ENCODE data around the gene CARNS1.

The CARNS1 gene

DNA sequence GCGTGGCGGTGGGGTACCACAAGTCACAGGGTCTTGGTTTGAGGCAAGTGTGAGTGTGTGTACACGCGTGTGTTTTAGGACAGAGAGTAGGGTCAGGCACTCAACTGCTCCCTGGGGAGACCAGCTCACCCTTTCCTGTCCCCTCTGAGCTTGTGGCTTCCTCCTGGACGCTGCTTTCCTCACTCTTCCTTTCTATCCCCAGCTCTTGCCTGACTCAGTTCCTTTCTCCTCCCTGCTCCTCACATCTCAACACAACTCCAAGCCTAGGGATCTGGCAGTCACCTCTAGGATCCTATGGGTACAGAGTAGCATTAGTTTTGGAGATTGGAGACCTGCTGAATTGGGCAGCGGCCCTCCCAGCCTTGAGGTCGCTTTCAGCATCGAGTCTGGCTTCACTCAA is 46.2 kb upstream of the CARNS1 start:
- TF ChIP-seq, protein P1, sequence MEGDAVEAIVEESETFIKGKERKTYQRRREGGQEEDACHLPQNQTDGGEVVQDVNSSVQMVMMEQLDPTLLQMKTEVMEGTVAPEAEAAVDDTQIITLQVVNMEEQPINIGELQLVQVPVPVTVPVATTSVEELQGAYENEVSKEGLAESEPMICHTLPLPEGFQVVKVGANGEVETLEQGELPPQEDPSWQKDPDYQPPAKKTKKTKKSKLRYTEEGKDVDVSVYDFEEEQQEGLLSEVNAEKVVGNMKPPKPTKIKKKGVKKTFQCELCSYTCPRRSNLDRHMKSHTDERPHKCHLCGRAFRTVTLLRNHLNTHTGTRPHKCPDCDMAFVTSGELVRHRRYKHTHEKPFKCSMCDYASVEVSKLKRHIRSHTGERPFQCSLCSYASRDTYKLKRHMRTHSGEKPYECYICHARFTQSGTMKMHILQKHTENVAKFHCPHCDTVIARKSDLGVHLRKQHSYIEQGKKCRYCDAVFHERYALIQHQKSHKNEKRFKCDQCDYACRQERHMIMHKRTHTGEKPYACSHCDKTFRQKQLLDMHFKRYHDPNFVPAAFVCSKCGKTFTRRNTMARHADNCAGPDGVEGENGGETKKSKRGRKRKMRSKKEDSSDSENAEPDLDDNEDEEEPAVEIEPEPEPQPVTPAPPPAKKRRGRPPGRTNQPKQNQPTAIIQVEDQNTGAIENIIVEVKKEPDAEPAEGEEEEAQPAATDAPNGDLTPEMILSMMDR (IDR thresholded peaks at IDR 0.05; ENCODE audit: extremely low read depth, missing control alignments), result no peak
- no peak for DNase-seq (ENCODE audit: low spot score)

DNA sequence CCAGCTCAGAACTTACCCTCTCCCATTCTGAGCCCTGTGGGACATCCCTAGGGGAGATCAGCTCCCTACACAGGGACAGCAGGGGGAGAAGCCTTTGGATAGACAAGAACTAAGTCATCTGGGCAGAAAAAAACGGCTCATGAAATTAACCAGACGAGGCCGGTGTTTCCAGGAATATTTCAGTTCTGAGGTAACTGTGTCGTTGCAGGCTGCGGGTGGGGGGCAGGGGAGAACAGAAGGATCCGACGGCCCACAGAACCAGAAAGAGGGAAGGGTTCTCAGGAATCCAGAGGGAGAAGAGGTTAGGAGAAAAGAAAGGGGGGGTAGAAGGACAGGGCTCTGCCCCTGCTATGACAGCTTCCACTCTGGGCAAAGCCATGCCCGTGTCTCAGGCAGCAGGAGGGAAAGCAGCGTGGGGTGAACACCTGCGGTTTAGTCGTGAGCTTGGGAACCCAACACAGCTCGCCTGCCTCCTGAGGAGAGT is 45.6 kb upstream of the CARNS1 start:
- DNase-seq (ENCODE audit: low spot score), result no peak
- TF ChIP-seq, protein P1 (IDR thresholded peaks at IDR 0.05; ENCODE audit: extremely low read depth, missing control alignments), result no peak

DNA sequence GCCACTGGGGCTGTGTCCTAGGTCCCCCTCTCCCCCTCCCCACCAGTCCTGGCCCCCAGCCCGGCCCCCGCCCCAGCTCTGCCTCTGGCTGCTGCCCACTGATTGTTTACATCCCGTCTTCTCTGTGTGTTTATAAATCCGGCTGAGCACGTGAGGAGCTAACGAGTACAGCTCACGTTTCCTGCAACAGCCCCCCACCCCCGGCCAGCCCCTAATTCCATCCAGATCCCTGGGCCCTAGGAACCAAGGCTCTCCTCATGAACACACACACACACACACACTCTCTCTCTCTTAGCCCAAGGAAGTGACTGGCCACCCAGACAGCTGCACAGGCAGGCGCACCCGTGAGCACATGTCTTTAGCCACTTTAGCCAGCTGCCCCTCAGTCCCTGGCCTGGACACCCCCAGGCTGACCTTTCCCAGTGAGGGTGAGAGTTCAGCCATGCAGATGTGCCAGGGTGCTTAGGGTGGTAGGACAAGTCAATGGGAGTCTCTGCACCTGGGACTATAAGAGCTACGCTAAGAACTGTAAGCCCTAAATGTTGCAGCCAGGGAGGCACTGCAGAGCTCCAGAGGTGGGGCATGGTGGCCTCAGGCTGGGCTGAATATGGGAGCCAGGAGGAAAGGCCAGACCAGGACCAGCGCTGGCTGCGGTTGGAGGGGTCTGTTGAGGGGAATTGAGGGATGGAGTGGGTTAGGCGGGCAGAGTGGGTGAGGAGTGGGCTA is 45.0 kb upstream of the CARNS1 start:
- TF ChIP-seq, protein P1 (IDR thresholded peaks at IDR 0.05; ENCODE audit: extremely low read depth, missing control alignments), result no peak
- no peak for DNase-seq (ENCODE audit: low spot score)

DNA sequence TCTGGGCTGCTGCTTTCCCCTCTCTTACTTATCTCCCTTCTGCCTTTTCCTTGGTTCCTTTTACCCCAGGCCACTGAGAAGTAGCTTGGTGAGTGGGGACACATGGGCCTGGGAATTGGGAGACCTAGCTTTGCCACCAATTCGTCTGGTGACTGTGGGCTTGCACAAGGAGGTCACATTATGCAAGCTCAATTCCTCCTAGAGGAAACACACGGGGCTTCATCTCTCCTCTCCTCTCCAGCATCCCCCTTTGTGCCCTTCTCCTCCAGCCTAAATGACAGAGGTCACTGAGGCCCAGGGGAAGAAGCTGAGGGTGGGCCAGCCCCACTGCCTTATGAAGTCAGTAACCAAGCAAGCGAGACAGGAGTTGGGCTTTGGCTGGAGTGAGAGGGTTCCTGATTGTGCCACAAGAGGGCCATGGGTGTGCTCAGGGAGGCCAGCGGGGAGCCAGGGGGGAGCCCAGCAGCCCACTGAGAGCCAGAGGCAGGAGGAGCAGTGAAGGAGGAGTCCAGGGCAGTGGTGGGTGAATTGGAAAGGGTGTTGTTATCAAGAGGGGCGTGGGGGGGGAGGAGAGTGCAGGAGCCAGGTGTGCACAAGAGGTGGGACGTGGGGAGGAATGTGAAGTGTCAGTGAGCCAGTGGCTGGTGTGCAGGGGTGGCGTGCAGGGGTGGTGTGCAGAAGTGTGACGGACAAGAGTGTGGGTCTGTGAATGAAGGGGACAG is 44.1 kb upstream of the CARNS1 start:
- TF ChIP-seq, protein P1 (IDR thresholded peaks at IDR 0.05; ENCODE audit: extremely low read depth, missing control alignments), result peak; percentile 48
- peak; percentile 76 for DNase-seq (ENCODE audit: low spot score)

DNA sequence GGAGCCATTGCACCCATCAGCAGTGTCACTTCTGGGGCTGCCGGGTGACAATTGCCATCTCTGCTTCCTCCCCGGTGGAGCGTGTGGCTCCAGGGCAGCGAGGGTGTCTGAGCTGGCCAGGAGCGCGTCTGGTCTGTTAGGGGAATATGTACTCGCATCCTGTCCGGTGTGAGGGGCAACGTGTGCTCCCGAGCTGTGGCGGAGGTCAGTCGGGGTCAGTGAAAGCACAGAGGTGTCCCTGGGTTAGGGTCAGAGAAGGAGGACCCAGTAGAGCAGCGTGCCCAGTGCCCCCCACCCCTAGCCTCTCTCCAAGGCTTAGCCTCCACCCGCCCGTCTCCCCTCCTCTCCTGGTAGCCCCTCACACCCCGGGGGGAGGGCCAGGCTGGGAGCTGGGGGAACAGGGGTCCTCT is 43.6 kb upstream of the CARNS1 start:
- peak; percentile 55 for DNase-seq (ENCODE audit: low spot score)
- TF ChIP-seq, protein P1 (IDR thresholded peaks at IDR 0.05; ENCODE audit: extremely low read depth, missing control alignments), result no peak

DNA sequence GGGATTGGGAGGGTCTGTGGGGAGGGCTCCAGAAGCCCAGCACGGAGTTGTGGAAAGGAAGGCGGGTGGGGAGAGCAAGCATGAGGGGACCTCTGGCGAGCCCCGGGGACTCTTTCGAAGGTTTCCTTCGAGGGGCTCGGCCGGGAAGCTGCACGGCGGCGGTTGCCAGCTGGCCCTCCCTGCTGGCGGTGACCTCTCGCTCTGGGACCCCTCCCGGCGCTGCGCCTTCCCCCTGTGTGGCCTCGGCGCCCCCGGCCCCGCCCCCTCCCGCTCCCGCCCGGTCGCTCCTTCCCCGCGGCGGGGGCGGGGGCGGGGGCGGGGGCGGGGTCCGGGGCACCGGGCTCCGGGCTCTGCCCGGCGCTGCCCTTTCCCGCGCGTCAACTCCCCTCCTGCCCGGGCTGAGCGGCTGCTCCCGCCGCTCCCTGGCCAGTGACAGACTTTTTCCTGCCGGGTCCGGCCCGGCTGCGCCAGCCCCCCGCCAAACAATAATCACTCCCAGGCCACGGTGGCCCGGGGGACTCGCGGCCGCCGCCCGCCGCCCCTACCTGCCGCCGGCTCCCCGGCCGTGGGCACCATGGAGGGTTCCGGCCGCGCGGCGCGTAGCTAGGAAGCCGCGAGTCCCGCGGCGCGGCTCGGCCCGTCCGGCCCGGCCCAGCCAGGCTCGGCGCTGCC is 43.0 kb upstream of the CARNS1 start:
- peak; percentile 53 for DNase-seq (ENCODE audit: low spot score)
- TF ChIP-seq, protein P1 (IDR thresholded peaks at IDR 0.05; ENCODE audit: extremely low read depth, missing control alignments), result no peak

Measured in GM20000 (cell line).